SJSA1 (cell line): ENCODE data around the gene HDAC7. TPM values are rescaled to one million over a fixed set of nuclear protein-coding genes. Genes with fewer than 3 reads are reported as not detected.

Source experiments
- DNase-seq, 2 experiments: peaks; one replicate each; pipeline ENCODE4 v3.0.0-alpha.2; 2015 to 2020; ENCODE audit warnings: low spot score in 2 of 2, low read depth in 1 of 2
- H3K27ac ChIP-seq: fragments of 250-450 bp; sonication (Bioruptor Pico); 2 replicates; pipeline ENCODE4 v1.5.1; 2020; ENCODE audit warnings: mild to moderate bottlenecking, moderate library complexity
- H3K27me3 ChIP-seq: fragments of 250-450 bp; sonication (Bioruptor Pico); replicated peaks from 2 replicates; pipeline ENCODE4 v1.5.1; 2020; ENCODE audit warnings: mild to moderate bottlenecking, moderate library complexity
- H3K36me3 ChIP-seq: fragments of 250-450 bp; sonication (Bioruptor Pico); 2 replicates; pipeline ENCODE4 v1.5.1; 2020; ENCODE audit warnings: mild to moderate bottlenecking
- H3K4me1 ChIP-seq: fragments of 250-450 bp; sonication (Bioruptor Pico); replicated peaks from 2 replicates; pipeline ENCODE4 v1.6.1; 2021; ENCODE audit warnings: mild to moderate bottlenecking
- H3K4me3 ChIP-seq: fragments of 250-450 bp; sonication (Bioruptor Pico); 2 replicates; pipeline ENCODE4 v1.5.1; 2020; ENCODE audit warnings: mild to moderate bottlenecking
- H3K9me3 ChIP-seq: fragments of 250-450 bp; sonication (Bioruptor Pico); replicated peaks from 2 replicates; pipeline ENCODE4 v1.5.1; 2020; ENCODE audit warnings: mild to moderate bottlenecking
- total RNA-seq: library from RNA; depleted of rRNA; stranded (reverse); fragments of >200 nt; shearing (Covaris generic); gene quantifications from 2 replicates; pipeline ENCODE4 v1.2.3, GENCODE V29; 2014

Gene HDAC7
- total RNA-seq, 1 experiment from 2014 or later: 37.5 TPM

- peaks cover 24% of the 10 kb centered on the region for H3K4me1 ChIP-seq
- no peak overlapping the region for H3K4me3 ChIP-seq
- H3K36me3 ChIP-seq: no peaks in the 10 kb centered on the region
These were observed 68.7 kb downstream of the HDAC7 start for GRCh38 chr12:47750916-47751470.

GRCh38 chr12:47750229-47750798 is 69.4 kb downstream of the HDAC7 start:
- no peaks in the 10 kb centered on the region for H3K36me3 ChIP-seq
- peaks cover 24% of the 10 kb centered on the region for H3K4me1 ChIP-seq
- no peak overlapping the region for H3K4me3 ChIP-seq
- H3K27ac ChIP-seq: no peak overlapping the region
- no peaks in the 10 kb centered on the region for H3K9me3 ChIP-seq
- H3K27me3 ChIP-seq: no peaks in the 10 kb centered on the region
- DNase-seq: no peak

More at GRCh38 chr12:47750916-47751470, 68.7 kb downstream of the HDAC7 start:
- Histone ChIP-seq H3K27ac (no peak overlapping the region), H3K27me3 (no peaks in the 10 kb centered on the region), H3K9me3 (no peaks in the 10 kb centered on the region)
- no peak for DNase-seq

- H3K27ac ChIP-seq: no peak overlapping the region
- H3K9me3 ChIP-seq: no peaks in the 10 kb centered on the region
- H3K36me3 ChIP-seq: no peaks in the 10 kb centered on the region
- no peaks in the 10 kb centered on the region for H3K27me3 ChIP-seq
- no peak for DNase-seq
- peaks cover 15% of the 10 kb centered on the region for H3K4me1 ChIP-seq
- no peak overlapping the region for H3K4me3 ChIP-seq
These were observed 70.8 kb downstream of the HDAC7 start for GRCh38 chr12:47748899-47749298.

- Histone ChIP-seq H3K9me3 (no peaks in the 10 kb centered on the region), H3K27me3 (no peaks in the 10 kb centered on the region), H3K36me3 (no peaks in the 10 kb centered on the region), H3K27ac (no peak overlapping the region), H3K4me1 (peaks cover 11% of the 10 kb centered on the region), H3K4me3 (no peak overlapping the region)
- DNase-seq: no peak
These were observed 71.2 kb downstream of the HDAC7 start for GRCh38 chr12:47748507-47748828.

- H3K9me3 ChIP-seq: no peaks in the 10 kb centered on the region
- no peaks in the 10 kb centered on the region for H3K27me3 ChIP-seq
- H3K27ac ChIP-seq: no peak overlapping the region
- peaks cover 4% of the 10 kb centered on the region for H3K4me1 ChIP-seq
- no peaks in the 10 kb centered on the region for H3K36me3 ChIP-seq
- no peak overlapping the region for H3K4me3 ChIP-seq
- no peak for DNase-seq
These were observed 71.9 kb downstream of the HDAC7 start for GRCh38 chr12:47747596-47748506.

- no peaks in the 10 kb centered on the region; the same call in 1 of the 2 replicates for H3K4me1 ChIP-seq
- no peaks in the 10 kb centered on the region for H3K36me3 ChIP-seq
- H3K9me3 ChIP-seq: no peaks in the 10 kb centered on the region
- DNase-seq: no peak
- H3K27me3 ChIP-seq: no peaks in the 10 kb centered on the region
- no peak overlapping the region for H3K4me3 ChIP-seq
- H3K27ac ChIP-seq: no peak overlapping the region
These were observed 72.6 kb downstream of the HDAC7 start for GRCh38 chr12:47747126-47747525.

- no peaks in the 10 kb centered on the region for H3K27me3 ChIP-seq
- DNase-seq: no peak
- H3K4me3 ChIP-seq: no peak overlapping the region
- no peak overlapping the region for H3K27ac ChIP-seq
- peaks cover 2% of the 10 kb centered on the region for H3K4me1 ChIP-seq
- H3K9me3 ChIP-seq: no peaks in the 10 kb centered on the region
- H3K36me3 ChIP-seq: no peaks in the 10 kb centered on the region
These were observed 73.2 kb downstream of the HDAC7 start for GRCh38 chr12:47746523-47746922.

- Histone ChIP-seq H3K4me1 (peaks cover 7% of the 10 kb centered on the region), H3K9me3 (no peaks in the 10 kb centered on the region), H3K36me3 (no peaks in the 10 kb centered on the region), H3K27me3 (no peaks in the 10 kb centered on the region), H3K27ac (no peak overlapping the region), H3K4me3 (no peak overlapping the region)
- DNase-seq: no peak
These were observed 73.6 kb downstream of the HDAC7 start for GRCh38 chr12:47746073-47746472.

GRCh38 chr12:47745485-47746041 is 74.1 kb downstream of the HDAC7 start:
- Histone ChIP-seq H3K27ac (no peak overlapping the region), H3K4me3 (no peak overlapping the region), H3K4me1 (peaks cover 12% of the 10 kb centered on the region), H3K9me3 (no peaks in the 10 kb centered on the region), H3K27me3 (no peaks in the 10 kb centered on the region), H3K36me3 (no peaks in the 10 kb centered on the region)
- no peak for DNase-seq

GRCh38 chr12:47744778-47745436 is 74.8 kb downstream of the HDAC7 start:
- no peak overlapping the region for H3K27ac ChIP-seq
- no peak for DNase-seq
- H3K4me3 ChIP-seq: no peak overlapping the region
- no peaks in the 10 kb centered on the region for H3K9me3 ChIP-seq
- H3K27me3 ChIP-seq: no peaks in the 10 kb centered on the region
- H3K36me3 ChIP-seq: no peaks in the 10 kb centered on the region
- peaks cover 12% of the 10 kb centered on the region for H3K4me1 ChIP-seq

- no peak for DNase-seq
- no peaks in the 10 kb centered on the region for H3K9me3 ChIP-seq
- no peak overlapping the region for H3K27ac ChIP-seq
- H3K27me3 ChIP-seq: no peaks in the 10 kb centered on the region
- H3K4me3 ChIP-seq: no peak overlapping the region
- no peaks in the 10 kb centered on the region for H3K36me3 ChIP-seq
- H3K4me1 ChIP-seq: peaks cover 12% of the 10 kb centered on the region
These were observed 75.6 kb downstream of the HDAC7 start for GRCh38 chr12:47744005-47744651.

GRCh38 chr12:47743311-47743860 is 76.3 kb downstream of the HDAC7 start:
- no peak overlapping the region for H3K27ac ChIP-seq

GRCh38 chr12:47742253-47742825 is 77.4 kb downstream of the HDAC7 start:
- no peaks in the 10 kb centered on the region for H3K36me3 ChIP-seq
- DNase-seq: peak; percentile 38 to 59
- no peak overlapping the region for H3K27ac ChIP-seq
- H3K4me3 ChIP-seq: no peak overlapping the region
- no peaks in the 10 kb centered on the region for H3K9me3 ChIP-seq
- no peaks in the 10 kb centered on the region for H3K27me3 ChIP-seq
- H3K4me1 ChIP-seq: peaks cover 15% of the 10 kb centered on the region

More at GRCh38 chr12:47743311-47743860, 76.3 kb downstream of the HDAC7 start:
- H3K9me3 ChIP-seq: no peaks in the 10 kb centered on the region
- H3K4me1 ChIP-seq: peaks cover 12% of the 10 kb centered on the region
- no peak for DNase-seq
- H3K36me3 ChIP-seq: no peaks in the 10 kb centered on the region
- H3K4me3 ChIP-seq: no peak overlapping the region
- H3K27me3 ChIP-seq: no peaks in the 10 kb centered on the region
